Mucosa of gallbladder (tissue), 1 donor: ENCODE results near the gene CLEC4G. TPM values are rescaled to one million over a fixed set of nuclear protein-coding genes. Genes with fewer than 3 reads are reported as not detected.

Experiments
- DNase-seq: peaks from one replicate; pipeline ENCODE4 v3.0.0-alpha.2; 2020; ENCODE audit warnings: low spot score
- total RNA-seq: library from RNA; stranded (reverse); gene quantifications from one replicate; pipeline ENCODE4 v1.2.1, GENCODE V29; 2021
- donor health status: DM: no; HTN: no; CAD: no.

The CLEC4G gene
- total RNA-seq, 1 donor from 2014 or later, result 0.83 TPM

GRCh38 chr19:7697721-7698287, 34.1 kb downstream of the CLEC4G start:
- DNase-seq, result no peak

GRCh38 chr19:7694499-7694898, 37.4 kb downstream of the CLEC4G start:
- DNase-seq, result no peak

DNA sequence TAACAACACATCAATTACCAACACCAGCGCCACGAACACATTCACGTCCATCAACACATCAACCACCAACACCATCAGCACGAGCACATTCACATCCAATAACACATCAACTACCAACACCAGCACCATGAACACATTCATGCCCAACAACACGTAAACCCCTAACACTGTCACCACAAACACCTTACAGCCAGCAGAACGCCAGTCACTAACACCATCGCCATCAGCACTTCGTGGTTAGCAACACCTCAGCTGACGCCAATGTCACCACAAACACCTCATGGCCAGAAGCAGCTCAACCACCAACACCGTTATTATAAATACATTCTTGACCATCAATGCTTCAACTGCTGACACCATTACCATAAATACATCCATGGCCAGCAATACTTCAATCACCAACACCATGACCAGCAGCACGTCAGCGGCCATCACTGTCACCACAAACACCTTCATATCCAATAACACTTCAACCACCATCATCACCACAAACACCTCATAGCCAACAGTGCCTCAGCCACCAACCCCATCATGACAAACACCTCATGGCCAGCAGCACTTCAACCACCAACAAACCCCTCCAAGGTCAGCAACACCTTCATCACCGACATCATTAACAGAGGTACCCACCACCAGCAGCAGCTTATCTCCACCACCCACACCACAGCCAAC, 39.4 kb downstream of the CLEC4G start:
- no peak for DNase-seq

GRCh38 chr19:7691497-7691896, 40.4 kb downstream of the CLEC4G start:
- no peak for DNase-seq

GRCh38 chr19:7690779-7691258, 41.1 kb downstream of the CLEC4G start:
- no peak for DNase-seq

DNA sequence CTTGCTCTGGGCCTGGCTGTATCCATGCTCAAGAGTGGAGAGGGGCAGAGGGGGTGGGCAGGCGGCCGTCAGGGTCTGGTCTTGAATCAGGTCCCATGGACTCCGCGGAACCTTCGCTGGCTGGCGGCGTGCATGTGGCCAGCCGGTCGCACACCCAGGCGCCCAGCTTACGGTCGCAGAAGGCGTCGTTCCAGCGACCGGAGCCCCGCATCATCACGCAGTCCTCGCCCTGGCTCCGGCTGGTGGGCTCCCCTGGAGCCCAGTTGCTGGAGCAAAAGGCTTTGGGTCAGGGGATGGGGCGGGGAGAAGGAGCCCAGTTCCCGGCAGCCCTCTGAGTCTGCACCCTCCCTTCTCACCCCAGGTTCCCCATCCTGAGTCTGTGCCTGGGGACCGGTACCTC, 42.7 kb downstream of the CLEC4G start:
- DNase-seq, result no peak

DNA sequence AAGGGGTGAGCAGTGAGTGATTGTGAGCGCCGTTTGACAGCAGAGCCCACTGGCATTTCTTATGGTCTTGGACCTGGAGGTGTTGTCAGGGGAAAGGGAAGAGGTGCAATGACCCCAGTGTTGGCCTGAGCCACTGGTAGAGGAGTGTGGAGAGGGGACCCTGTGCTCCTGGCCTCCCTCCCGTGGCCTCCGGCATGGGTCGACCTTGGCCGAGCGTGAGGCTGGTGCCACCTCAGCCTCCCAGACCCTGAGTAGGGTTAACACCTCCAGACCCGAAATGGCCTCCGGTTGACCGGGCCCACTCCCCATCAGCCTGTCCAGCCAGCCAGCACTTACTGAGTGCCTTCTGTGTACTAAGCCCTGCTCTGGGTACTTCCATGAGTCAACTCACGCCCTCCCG, 44.7 kb downstream of the CLEC4G start:
- no peak for DNase-seq

GRCh38 chr19:7685546-7686445, 46.1 kb downstream of the CLEC4G start:
- DNase-seq, result no peak

- DNase-seq, result no peak
Measured at GRCh38 chr19:7682175-7682855, 49.6 kb downstream of the CLEC4G start.

- DNase-seq, result peak; percentile 82
Measured at GRCh38 chr19:7681340-7682174, 50.4 kb downstream of the CLEC4G start.

DNA sequence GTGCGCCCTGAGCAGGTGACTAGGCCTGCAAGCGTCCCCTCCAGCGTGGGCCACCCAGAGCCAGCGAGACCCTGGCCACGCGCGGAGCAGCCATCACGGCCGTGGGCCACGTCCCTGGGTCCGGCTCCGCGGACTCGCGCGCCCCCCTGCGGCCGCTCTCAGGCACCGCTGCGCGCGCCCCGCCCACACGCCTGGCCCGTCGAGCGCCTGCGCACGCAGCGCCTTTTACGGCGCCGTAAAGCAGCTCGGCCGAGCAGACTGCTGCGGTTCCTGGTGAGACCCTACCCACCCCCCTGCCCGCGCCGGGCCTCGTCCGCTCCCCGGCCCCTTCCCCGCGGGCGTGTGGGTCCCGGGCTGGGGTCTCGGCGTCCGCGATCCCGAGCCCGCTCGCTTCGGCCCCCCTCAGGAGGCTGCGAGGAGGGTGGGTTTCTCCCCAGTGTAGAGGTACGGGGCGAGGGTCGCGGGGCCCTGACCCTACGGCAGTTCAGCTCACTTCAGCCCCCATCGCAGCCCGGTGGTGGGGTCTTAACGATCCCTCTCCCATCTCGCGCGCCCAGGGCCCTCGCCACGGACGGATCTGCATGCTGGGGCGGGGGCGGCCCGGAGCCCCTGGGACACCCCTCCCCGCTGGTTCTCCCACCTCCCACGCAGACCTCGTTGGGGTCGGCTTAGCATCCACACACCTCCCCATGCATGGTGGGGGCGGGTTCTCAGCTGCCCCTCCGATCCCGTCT, 51.1 kb downstream of the CLEC4G start, which contains the start of gene TRAPPC5:
TRAPPC5 (plus strand) TSS at position 228 of the 734 bp plus-strand sequence. CDS start 1,421 bp downstream, outside the sequence.
- peak; percentile 91 for DNase-seq

- no peak for DNase-seq
Measured at GRCh38 chr19:7679771-7680605, 51.9 kb downstream of the CLEC4G start.

- no peak for DNase-seq
Measured at GRCh38 chr19:7678971-7679751, 52.7 kb downstream of the CLEC4G start.

Other genes with a start within 250 kb of the CLEC4G start
- gene PEX11G, start 243.1 kb downstream of the CLEC4G start, total RNA-seq, result 8.2 TPM
- 87.6 TPM for gene ZNF358, start 216.0 kb downstream of the CLEC4G start, total RNA-seq
- gene MCOLN1, start 209.5 kb downstream of the CLEC4G start, total RNA-seq, result 30.0 TPM
- gene PNPLA6, start 196.4 kb downstream of the CLEC4G start, total RNA-seq, result 157 TPM
- gene CAMSAP3, start 136.2 kb downstream of the CLEC4G start, total RNA-seq, result 61.3 TPM
- gene XAB2, start 102.6 kb downstream of the CLEC4G start, total RNA-seq, result 45.8 TPM
- 121 TPM for gene PET100, start 102.3 kb downstream of the CLEC4G start, total RNA-seq
- 4.7 TPM for gene PCP2, start 98.4 kb downstream of the CLEC4G start, total RNA-seq
- gene STXBP2, start 95.0 kb downstream of the CLEC4G start, total RNA-seq, result 215 TPM
- gene RETN, start 63.1 kb downstream of the CLEC4G start, total RNA-seq, result not detected
- 0.14 TPM for gene MCEMP1, start 55.0 kb downstream of the CLEC4G start, total RNA-seq
- 115 TPM for gene TRAPPC5, start 51.3 kb downstream of the CLEC4G start, total RNA-seq
- 0.86 TPM for gene FCER2, start 30.0 kb downstream of the CLEC4G start, total RNA-seq
- gene CD209, start 15.4 kb upstream of the CLEC4G start, total RNA-seq, result 7.5 TPM
- not detected for gene CLEC4M, start 31.1 kb upstream of the CLEC4G start, total RNA-seq
- 23.4 TPM for gene EVI5L, start 98.1 kb upstream of the CLEC4G start, total RNA-seq
- gene PRR36, start 142.3 kb upstream of the CLEC4G start, total RNA-seq, result 1.6 TPM
- gene LRRC8E, start 156.4 kb upstream of the CLEC4G start, total RNA-seq, result 4.1 TPM
- gene MAP2K7, start 171.8 kb upstream of the CLEC4G start, total RNA-seq, result 39.1 TPM
- 0.52 TPM for gene TGFBR3L, start 182.7 kb upstream of the CLEC4G start, total RNA-seq
- 18.7 TPM for gene SNAPC2, start 188.2 kb upstream of the CLEC4G start, total RNA-seq
- gene CTXN1, start 194.0 kb upstream of the CLEC4G start, total RNA-seq, result 5.9 TPM
- 46.2 TPM for gene TIMM44, start 211.6 kb upstream of the CLEC4G start, total RNA-seq